ENCODE data around the gene DIS3L2.

DNA sequence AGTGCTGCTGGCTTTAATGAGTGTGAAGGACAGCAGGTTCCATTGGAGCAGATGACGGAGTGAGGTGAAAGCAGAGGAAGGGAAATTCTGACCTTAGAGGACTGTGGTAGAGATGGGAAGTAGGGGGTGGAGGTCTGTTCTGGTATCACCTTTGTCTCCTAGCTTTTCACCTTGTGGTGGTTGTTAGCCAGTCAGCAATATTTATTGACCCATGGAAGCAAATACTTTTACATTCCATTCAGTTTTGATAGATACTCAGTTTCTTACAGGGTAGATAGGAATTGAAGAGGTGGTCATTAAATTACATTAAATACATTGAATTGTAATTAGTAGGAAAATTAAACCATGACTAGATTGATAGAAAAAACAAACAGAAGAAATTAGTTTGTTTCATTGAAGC, 180.1 kb downstream of the DIS3L2 start:
- TF ChIP-seq EZH2 (IDR thresholded peaks at IDR 0.05; ENCODE audit: insufficient read depth, poor library complexity, severe bottlenecking) (no peak), EZH2phosphoT487 (IDR thresholded peaks at IDR 0.05; ENCODE audit: insufficient read depth, low read depth) (no peak)
